ENCODE data around the gene FAM229A. TPM values are rescaled to one million over a fixed set of nuclear protein-coding genes. Genes with fewer than 3 reads are reported as not detected.
A peak's percentile ranks its signal among the peaks of the same experiment; 100 is the strongest.

The FAM229A gene
- total RNA-seq, 5 donors from 2014 or later (not counting 1 experiment from before 2014, with no cell fraction given) = 27.0 to 43.0 (median 32.0) TPM

- no peak for ATAC-seq (replicated peaks in 1 of 4)
- no peak for DNase-seq
- ChIA-PET CTCF (interaction anchor here in 1 of 2 donors (0.6 kb wide), 1 partner anchor 91 kb away, joined by 4 read pairs; no protein-coding TSS in a partner anchor), POLR2A (no interaction called here)
- no peak overlapping the region for H3K4me3 ChIP-seq (ENCODE audit: control insufficient read depth in 1 of 2, extremely low read depth in 1 of 2, low read length in 1 of 2)
- WGBS (ENCODE audit: insufficient coverage) = 96% methylated on average over 10 of the region's 11 CpGs
- no peaks in the 10 kb centered on the region for H3K27me3 Mint-ChIP-seq
- no peak overlapping the region for H3K27ac Mint-ChIP-seq
- H3K4me3 Mint-ChIP-seq = no peak overlapping the region
- no peaks in the 10 kb centered on the region for H3K9me3 ChIP-seq
- H3K27ac ChIP-seq (ENCODE audit: low read length) = no peak overlapping the region
- no peaks in the 10 kb centered on the region for H3K9me3 Mint-ChIP-seq
- H3K27me3 ChIP-seq (replicated peaks in 1 of 2; ENCODE audit: control insufficient read depth in 2 of 2, extremely low read depth in 1 of 2, insufficient read depth in 2 of 2, low read length in 1 of 2) = peaks cover 0 to 8% of the 10 kb centered on the region in 2 experiments
- no peaks in the 10 kb centered on the region for H3K36me3 ChIP-seq (ENCODE audit: control insufficient read depth in 2 of 2, extremely low read depth in 1 of 2, insufficient read depth in 1 of 2, low read length in 1 of 2)
- no peaks in the 10 kb centered on the region for H3K36me3 Mint-ChIP-seq
- H3K4me1 ChIP-seq (ENCODE audit: control insufficient read depth in 1 of 2, extremely low read depth in 1 of 2, insufficient read depth in 2 of 2, low read length in 2 of 2) = peaks cover 11 to 35% of the 10 kb centered on the region in 2 experiments
- H3K4me1 Mint-ChIP-seq = peaks cover 31 to 48% (median 35%) of the 10 kb centered on the region in 3 donors
These were observed 21.0 kb downstream of the FAM229A start for GRCh38 chr1:32341186-32341757.

GRCh38 chr1:32339363-32339978 is 22.8 kb downstream of the FAM229A start:
- peaks cover 11 to 30% of the 10 kb centered on the region in 2 experiments for H3K4me1 ChIP-seq (ENCODE audit: control insufficient read depth in 1 of 2, extremely low read depth in 1 of 2, insufficient read depth in 2 of 2, low read length in 2 of 2)
- no peak for DNase-seq
- Mint-ChIP-seq H3K4me3 (peak overlapping the region in 1 of 3 donors; percentile 14), H3K27ac (peak overlapping the region in 1 of 2 donors; percentile 0), H3K36me3 (no peaks in the 10 kb centered on the region), H3K9me3 (no peaks in the 10 kb centered on the region), H3K27me3 (no peaks in the 10 kb centered on the region), H3K4me1 (peaks cover 21 to 39% (median 26%) of the 10 kb centered on the region in 3 donors)
- H3K36me3 ChIP-seq (ENCODE audit: control insufficient read depth in 2 of 2, extremely low read depth in 1 of 2, insufficient read depth in 1 of 2, low read length in 1 of 2) = no peaks in the 10 kb centered on the region
- WGBS (ENCODE audit: insufficient coverage) = 82% methylated on average over 4 of the region's 5 CpGs
- peaks cover 0 to 5% of the 10 kb centered on the region in 2 experiments for H3K27me3 ChIP-seq (replicated peaks in 1 of 2; ENCODE audit: control insufficient read depth in 2 of 2, extremely low read depth in 1 of 2, insufficient read depth in 2 of 2, low read length in 1 of 2)
- CTCF ChIA-PET = no interaction called here
- no peak overlapping the region for H3K27ac ChIP-seq (ENCODE audit: low read length)
- no peak for ATAC-seq (replicated peaks in 1 of 4)
- POLR2A ChIA-PET = no interaction called here
- H3K9me3 ChIP-seq = no peaks in the 10 kb centered on the region
- H3K4me3 ChIP-seq (ENCODE audit: control insufficient read depth in 1 of 2, extremely low read depth in 1 of 2, low read length in 1 of 2) = no peak overlapping the region

- no peaks in the 10 kb centered on the region for H3K27me3 Mint-ChIP-seq
- no peak overlapping the region for H3K27ac ChIP-seq (ENCODE audit: low read length)
- no peak overlapping the region for H3K4me3 Mint-ChIP-seq
- POLR2A ChIA-PET = no interaction called here
- WGBS (ENCODE audit: insufficient coverage) = 90% methylated on average over 9 of the region's 14 CpGs
- peaks cover 29 to 47% (median 34%) of the 10 kb centered on the region in 3 donors for H3K4me1 Mint-ChIP-seq
- no peaks in the 10 kb centered on the region for H3K9me3 ChIP-seq
- peaks cover 13 to 36% of the 10 kb centered on the region in 2 experiments for H3K4me1 ChIP-seq (ENCODE audit: control insufficient read depth in 1 of 2, extremely low read depth in 1 of 2, insufficient read depth in 2 of 2, low read length in 2 of 2)
- CTCF ChIA-PET = no interaction called here
- DNase-seq (no peak), ATAC-seq (replicated peaks in 1 of 4) (no peak)
- no peak overlapping the region for H3K4me3 ChIP-seq (ENCODE audit: control insufficient read depth in 1 of 2, extremely low read depth in 1 of 2, low read length in 1 of 2)
- no peaks in the 10 kb centered on the region for H3K36me3 ChIP-seq (ENCODE audit: control insufficient read depth in 2 of 2, extremely low read depth in 1 of 2, insufficient read depth in 1 of 2, low read length in 1 of 2)
- H3K9me3 Mint-ChIP-seq = no peaks in the 10 kb centered on the region
- peak overlapping the region; percentile 33 to 44 for H3K27ac Mint-ChIP-seq
- peaks cover 0 to 5% of the 10 kb centered on the region in 2 experiments for H3K27me3 ChIP-seq (replicated peaks in 1 of 2; ENCODE audit: control insufficient read depth in 2 of 2, extremely low read depth in 1 of 2, insufficient read depth in 2 of 2, low read length in 1 of 2)
- peaks cover under 1% of the 10 kb centered on the region for H3K36me3 Mint-ChIP-seq
These were observed 23.6 kb downstream of the FAM229A start for GRCh38 chr1:32338637-32339145.

- 96% methylated on average over 4 of the region's 16 CpGs for WGBS (ENCODE audit: insufficient coverage)
- peak overlapping the region in 1 of 3 donors; percentile 68 for H3K4me3 Mint-ChIP-seq
- Histone ChIP-seq H3K27me3 (replicated peaks in 1 of 2; ENCODE audit: control insufficient read depth in 2 of 2, extremely low read depth in 1 of 2, insufficient read depth in 2 of 2, low read length in 1 of 2) (peaks cover 0 to 5% of the 10 kb centered on the region in 2 experiments), H3K27ac (ENCODE audit: low read length) (no peak overlapping the region), H3K36me3 (ENCODE audit: control insufficient read depth in 2 of 2, extremely low read depth in 1 of 2, insufficient read depth in 1 of 2, low read length in 1 of 2) (no peaks in the 10 kb centered on the region), H3K9me3 (no peaks in the 10 kb centered on the region), H3K4me1 (ENCODE audit: control insufficient read depth in 1 of 2, extremely low read depth in 1 of 2, insufficient read depth in 2 of 2, low read length in 2 of 2) (peaks cover 16 to 36% of the 10 kb centered on the region in 2 experiments), H3K4me3 (ENCODE audit: control insufficient read depth in 1 of 2, extremely low read depth in 1 of 2, low read length in 1 of 2) (no peak overlapping the region)
- ATAC-seq (replicated peaks in 1 of 4) = no peak
- peaks cover 3% of the 10 kb centered on the region for H3K36me3 Mint-ChIP-seq
- H3K27ac Mint-ChIP-seq = peak overlapping the region; percentile 33 to 44
- peak in 7 of 35 experiments; percentile 16 to 52 (median 25) for DNase-seq
- H3K9me3 Mint-ChIP-seq = no peaks in the 10 kb centered on the region
- ChIA-PET CTCF (no interaction called here), POLR2A (interaction anchor here (0.6 to 0.8 kb wide), 2 partner anchors 38 to 56 kb away, joined by 3 to 5 read pairs; partner anchors contain the start of gene BSDC1 (in 1 of the 2))
- H3K27me3 Mint-ChIP-seq = no peaks in the 10 kb centered on the region
- H3K4me1 Mint-ChIP-seq = peaks cover 35 to 46% (median 38%) of the 10 kb centered on the region in 3 donors
These were observed 24.2 kb downstream of the FAM229A start for GRCh38 chr1:32337855-32338636.

GRCh38 chr1:32336963-32337675 is 25.2 kb downstream of the FAM229A start:
- no peak overlapping the region for H3K27ac ChIP-seq (ENCODE audit: low read length)
- CTCF ChIA-PET = interaction anchor here in 1 of 2 donors (1.2 to 2.1 kb wide), 2 partner anchors 35 to 121 kb away, joined by 3 to 9 read pairs; no protein-coding TSS in a partner anchor

More at GRCh38 chr1:32336963-32337675, 25.2 kb downstream of the FAM229A start:
- peaks cover 3% of the 10 kb centered on the region for H3K36me3 Mint-ChIP-seq
- H3K9me3 Mint-ChIP-seq = no peaks in the 10 kb centered on the region
- peak overlapping the region; percentile 31 to 61 for H3K27ac Mint-ChIP-seq
- DNase-seq (peak in 31 of 35 experiments; percentile 45 to 81 (median 60)), ATAC-seq (replicated peaks in 1 of 4) (peak in 1 of 4 experiments; percentile 30)
- no peak overlapping the region for H3K4me3 ChIP-seq (ENCODE audit: control insufficient read depth in 1 of 2, extremely low read depth in 1 of 2, low read length in 1 of 2)
- H3K36me3 ChIP-seq (ENCODE audit: control insufficient read depth in 2 of 2, extremely low read depth in 1 of 2, insufficient read depth in 1 of 2, low read length in 1 of 2) = peaks cover 4 to 8% of the 10 kb centered on the region in 2 donors
- peak overlapping the region; percentile 48 to 74 (median 68) for H3K4me3 Mint-ChIP-seq
- WGBS (ENCODE audit: insufficient coverage) = 100% methylated on average over 2 of the region's 8 CpGs
- H3K4me1 Mint-ChIP-seq = peaks cover 31 to 42% (median 35%) of the 10 kb centered on the region in 3 donors
- POLR2A ChIA-PET = interaction anchor here (0.6 to 1.5 kb wide), 6 partner anchors 39 to 227 kb away, joined by 3 to 7 read pairs (median 4); partner anchors contain the start of gene BSDC1 (in 1 of the 2)
- H3K27me3 ChIP-seq (replicated peaks in 1 of 2; ENCODE audit: control insufficient read depth in 2 of 2, extremely low read depth in 1 of 2, insufficient read depth in 2 of 2, low read length in 1 of 2) = peaks cover 0 to 5% of the 10 kb centered on the region in 2 experiments
- peaks cover 16 to 36% of the 10 kb centered on the region in 2 experiments for H3K4me1 ChIP-seq (ENCODE audit: control insufficient read depth in 1 of 2, extremely low read depth in 1 of 2, insufficient read depth in 2 of 2, low read length in 2 of 2)
- no peaks in the 10 kb centered on the region for H3K27me3 Mint-ChIP-seq
- H3K9me3 ChIP-seq = no peaks in the 10 kb centered on the region

Measured in T-cell (primary cell).